DND-41 (cell line): ENCODE measurements around the gene GCHFR.

Experiments
- ATAC-seq: fragments of 200-7000 bp; cut with Tn5 transposase; 3 replicates; pipeline ENCODE4 v1.9.1; 2021; ENCODE audit warnings: low read depth; ENCODE audit not compliant: insufficient read depth
- DNase-seq: peaks from one replicate; pipeline ENCODE4 v3.0.0-alpha.2; 2020
- H2AFZ ChIP-seq: 2 replicates; pipeline ENCODE4 v1.6.0; 2012; ENCODE audit warnings: low read depth, low read length
- H3K27ac ChIP-seq: 2 replicates; pipeline ENCODE4 v1.5.1; 2012; ENCODE audit warnings: low read length, inconsistent platforms
- H3K27me3 ChIP-seq: fragments of 200-600 bp; sonication (generic); 2 replicates; pipeline ENCODE4 v1.6.0; 2012; ENCODE audit warnings: low read length, mild to moderate bottlenecking, inconsistent platforms; ENCODE audit not compliant: insufficient read depth, poor library complexity
- H3K36me3 ChIP-seq: 2 replicates; pipeline ENCODE4 v1.5.1; 2012; ENCODE audit warnings: low read length, inconsistent platforms; ENCODE audit not compliant: insufficient read depth
- H3K4me1 ChIP-seq: 2 replicates; pipeline ENCODE4 v1.5.1; 2012; ENCODE audit warnings: mild to moderate bottlenecking, low read length; ENCODE audit not compliant: insufficient read depth
- H3K4me2 ChIP-seq: 2 replicates; pipeline ENCODE4 v1.6.0; 2012; ENCODE audit warnings: mild to moderate bottlenecking, moderate library complexity, low read length, inconsistent platforms; ENCODE audit not compliant: insufficient read depth
- H3K4me3 ChIP-seq, 2 experiments: fragments of 200-600 bp in 1 of 2; shearing (Covaris generic) in 1 of 2; 2 replicates each; pipeline ENCODE4 v1.5.1; 2012 to 2016; ENCODE audit warnings: inconsistent platforms in 2 of 2, low read length in 2 of 2, mild to moderate bottlenecking in 2 of 2, low read depth in 1 of 2, moderate library complexity in 1 of 2
- H3K79me2 ChIP-seq: 2 replicates; pipeline ENCODE4 v1.6.0; 2012; ENCODE audit warnings: low read length, inconsistent platforms; ENCODE audit not compliant: insufficient read depth
- H3K9ac ChIP-seq: 2 replicates; pipeline ENCODE4 v1.6.0; 2012; ENCODE audit warnings: low read depth, mild to moderate bottlenecking, inconsistent platforms, low read length, moderate library complexity
- H3K9me3 ChIP-seq: 2 replicates; pipeline ENCODE4 v1.5.1; 2012; ENCODE audit warnings: low read length, moderate library complexity, mild to moderate bottlenecking, inconsistent platforms; ENCODE audit not compliant: insufficient read depth, severe bottlenecking
- H4K20me1 ChIP-seq: 2 replicates; pipeline ENCODE4 v1.6.0; 2012; ENCODE audit warnings: low read length; ENCODE audit not compliant: insufficient read depth
- CTCF ChIP-seq: IDR thresholded peaks from 2 replicates; pipeline ENCODE4 v1.5.1; 2012; ENCODE audit warnings: borderline replicate concordance, low read length, moderate library complexity, mild to moderate bottlenecking; ENCODE audit not compliant: poor library complexity, severe bottlenecking; ENCODE audit errors: extremely low read depth
- EZH2 ChIP-seq: IDR thresholded peaks from 3 replicates; pipeline ENCODE4 v1.6.1; 2012; ENCODE audit warnings: borderline replicate concordance, low read depth, mild to moderate bottlenecking, moderate library complexity, low read length, inconsistent platforms; ENCODE audit not compliant: severe bottlenecking

The GCHFR gene

GRCh38 chr15:40775007-40775406, 11.1 kb downstream of the GCHFR start:
- Histone ChIP-seq H3K4me2 (no peak overlapping the region), H3K79me2 (peaks cover 2% of the 10 kb centered on the region; the same call in 1 of the 2 replicates), H3K4me1 (peaks cover 14% of the 10 kb centered on the region), H3K4me3 (no peak overlapping the region), H2AFZ (no peak overlapping the region), H3K27ac (no peak overlapping the region), H3K9me3 (no peaks in the 10 kb centered on the region), H3K36me3 (peaks cover 71% of the 10 kb centered on the region), H4K20me1 (peaks cover 11% of the 10 kb centered on the region), H3K9ac (no peak overlapping the region), H3K27me3 (no peaks in the 10 kb centered on the region)
- ATAC-seq, result no peak
- DNase-seq, result no peak
- TF ChIP-seq EZH2, result no peak
- TF ChIP-seq CTCF, result no peak

- H3K79me2 ChIP-seq, result peaks cover 2% of the 10 kb centered on the region; the same call in 1 of the 2 replicates
- no peak overlapping the region for H3K4me2 ChIP-seq
- H3K27ac ChIP-seq, result no peak overlapping the region
- H3K4me1 ChIP-seq, result peaks cover 5% of the 10 kb centered on the region
- H3K9ac ChIP-seq, result no peak overlapping the region
- H3K27me3 ChIP-seq, result no peaks in the 10 kb centered on the region
- H3K4me3 ChIP-seq, result no peak overlapping the region
- peaks cover 73% of the 10 kb centered on the region for H3K36me3 ChIP-seq
- H2AFZ ChIP-seq, result no peak overlapping the region
- TF ChIP-seq EZH2 (no peak), CTCF (no peak)
- peaks cover 7% of the 10 kb centered on the region for H4K20me1 ChIP-seq
- ATAC-seq (no peak), DNase-seq (no peak)
- no peaks in the 10 kb centered on the region for H3K9me3 ChIP-seq
Observed at GRCh38 chr15:40775740-40776536, 12.1 kb downstream of the GCHFR start.

GRCh38 chr15:40776537-40777141, 12.8 kb downstream of the GCHFR start:
- H2AFZ ChIP-seq, result no peak overlapping the region
- no peaks in the 10 kb centered on the region for H3K9me3 ChIP-seq
- DNase-seq (peak; percentile 44), ATAC-seq (peak; percentile 79)
- no peak overlapping the region for H3K9ac ChIP-seq
- H3K4me1 ChIP-seq, result no peaks in the 10 kb centered on the region
- peaks cover 2% of the 10 kb centered on the region; the same call in 1 of the 2 replicates for H3K79me2 ChIP-seq
- no peak overlapping the region for H3K4me2 ChIP-seq
- no peak for TF ChIP-seq CTCF
- TF ChIP-seq EZH2, result no peak
- no peak overlapping the region for H3K4me3 ChIP-seq
- H3K27me3 ChIP-seq, result no peaks in the 10 kb centered on the region
- no peak overlapping the region for H3K27ac ChIP-seq
- peaks cover 71% of the 10 kb centered on the region for H3K36me3 ChIP-seq
- peaks cover 3% of the 10 kb centered on the region for H4K20me1 ChIP-seq
